HepG2 (cell line): ENCODE measurements around the gene ZSCAN32. TPM values are rescaled to one million over a fixed set of nuclear protein-coding genes. Genes with fewer than 3 reads are reported as not detected.

Experiments
- ATRX ChIP-seq: sonication (generic); formaldehyde crosslinking; IDR thresholded peaks from 2 replicates; pipeline ENCODE4 v1.4.0; 2020; ENCODE audit warnings: missing genetic modification reagents, borderline replicate concordance
- CBX5 ChIP-seq: sonication (generic); formaldehyde crosslinking; IDR thresholded peaks from 2 replicates; pipeline ENCODE4 v1.4.0; 2020; ENCODE audit warnings: missing genetic modification reagents, borderline replicate concordance
- CEBPG ChIP-seq: IDR thresholded peaks from 2 replicates; pipeline ENCODE4 v1.6.1; 2016
- ELF1 ChIP-seq: sonication (generic); formaldehyde crosslinking; IDR thresholded peaks from 2 replicates; pipeline ENCODE4 v1.4.0; 2020; ENCODE audit warnings: missing genetic modification reagents
- GABPA ChIP-seq, 2 experiments: IDR thresholded peaks; 2 replicates each; pipeline ENCODE4 v1.6.1; 2011 to 2016; ENCODE audit warnings: low read depth in 2 of 2, low read length in 1 of 2, missing biosample characterization in 1 of 2, missing genetic modification characterization in 1 of 2
- GABPB1 ChIP-seq: IDR thresholded peaks from 2 replicates; pipeline ENCODE4 v1.6.1; 2016; ENCODE audit warnings: mild to moderate bottlenecking, missing genetic modification reagents, moderate library complexity, missing compliant biosample characterization
- HDAC1 ChIP-seq: sonication (generic); formaldehyde crosslinking; IDR thresholded peaks from 2 replicates; pipeline ENCODE4 v1.5.1; 2020; ENCODE audit warnings: mild to moderate bottlenecking, missing genetic modification reagents
- HOXA7 ChIP-seq: sonication (generic); formaldehyde crosslinking; IDR thresholded peaks from 2 replicates; pipeline ENCODE4 v1.8.1; 2022; ENCODE audit warnings: mild to moderate bottlenecking, missing genetic modification reagents, moderate library complexity
- KMT2A ChIP-seq: sonication (generic); formaldehyde crosslinking; IDR thresholded peaks from 2 replicates; pipeline ENCODE4 v1.4.0; 2020; ENCODE audit warnings: missing genetic modification reagents
- PCBP2 ChIP-seq: fragments of 200-400 bp; formaldehyde crosslinking; optimal IDR thresholded peaks from 2 replicates; pipeline ENCODE3; 2018; ENCODE audit warnings: low read length, low read depth; ENCODE audit not compliant: poor library complexity, severe bottlenecking
- ZNF34 ChIP-seq: sonication (generic); formaldehyde crosslinking; IDR thresholded peaks from 2 replicates; pipeline ENCODE4 v1.4.0; 2020; ENCODE audit warnings: mild to moderate bottlenecking, missing genetic modification reagents, borderline replicate concordance
- ZNF644 ChIP-seq: IDR thresholded peaks from 2 replicates; pipeline ENCODE4 v1.6.1; 2016; ENCODE audit warnings: low read depth
- ZSCAN31 ChIP-seq: sonication (generic); formaldehyde crosslinking; IDR thresholded peaks from 2 replicates; pipeline ENCODE4 v1.5.0; 2020; ENCODE audit warnings: low read depth, mild to moderate bottlenecking, missing genetic modification reagents
- polyA plus RNA-seq, 8 experiments: library from polyadenylated mRNA; depleted of rRNA in 3 of 8; stranded (reverse) in 7 of 8; unstranded in 1 of 8; fragments of >200 nt; fragmentation: Illumina TruSeq in 4 of 8; extraction: Trizol in 4 of 8; gene quantifications; 2 replicates each; pipeline versions ENCODE4 v1.2.1 to v1.2.3, GENCODE V29; 2011 to 2016; ENCODE audit warnings: low read depth in 4 of 8, missing spikeins in 1 of 8, mixed read lengths in 1 of 8; ENCODE audit not compliant: insufficient read depth in 1 of 8
- total RNA-seq, 5 experiments: library from RNA; depleted of rRNA; stranded (reverse); fragments of >200 nt; fragmentation: Illumina TruSeq; extraction: Trizol; gene quantifications; 2 replicates each; pipeline ENCODE4 v1.2.3, GENCODE V29; 2016; ENCODE audit warnings: low read depth in 1 of 5
- TF ChIP-seq, protein P1 (sequence below): sonication (generic); formaldehyde crosslinking; IDR thresholded peaks from 2 replicates; pipeline ENCODE4 v1.4.0; 2020; ENCODE audit warnings: missing genetic modification reagents
- TF ChIP-seq, protein P2 (sequence below): fragments of 450-650 bp; IDR thresholded peaks from 2 replicates; pipeline ENCODE4 v1.6.1; 2017; ENCODE audit warnings: mild to moderate bottlenecking
- TF ChIP-seq, protein P3 (sequence below): sonication (generic); formaldehyde crosslinking; IDR thresholded peaks from 2 replicates; pipeline ENCODE4 v1.4.0; 2020; ENCODE audit warnings: missing genetic modification reagents
- TF ChIP-seq, protein P4 (sequence below): sonication (generic); formaldehyde crosslinking; IDR thresholded peaks from 2 replicates; pipeline ENCODE4 v1.4.0; 2020; ENCODE audit warnings: missing genetic modification reagents
- TF ChIP-seq, protein P5 (sequence below): IDR thresholded peaks from 2 replicates; pipeline ENCODE4 v1.6.1; 2016; ENCODE audit warnings: low read depth, borderline replicate concordance

The ZSCAN32 gene
- total and polyA plus RNA-seq, 2 of the 13 experiments (the other 11 are each of a cell fraction or from before 2014, with no cell fraction given), result 10.7 to 12.8 TPM

DNA sequence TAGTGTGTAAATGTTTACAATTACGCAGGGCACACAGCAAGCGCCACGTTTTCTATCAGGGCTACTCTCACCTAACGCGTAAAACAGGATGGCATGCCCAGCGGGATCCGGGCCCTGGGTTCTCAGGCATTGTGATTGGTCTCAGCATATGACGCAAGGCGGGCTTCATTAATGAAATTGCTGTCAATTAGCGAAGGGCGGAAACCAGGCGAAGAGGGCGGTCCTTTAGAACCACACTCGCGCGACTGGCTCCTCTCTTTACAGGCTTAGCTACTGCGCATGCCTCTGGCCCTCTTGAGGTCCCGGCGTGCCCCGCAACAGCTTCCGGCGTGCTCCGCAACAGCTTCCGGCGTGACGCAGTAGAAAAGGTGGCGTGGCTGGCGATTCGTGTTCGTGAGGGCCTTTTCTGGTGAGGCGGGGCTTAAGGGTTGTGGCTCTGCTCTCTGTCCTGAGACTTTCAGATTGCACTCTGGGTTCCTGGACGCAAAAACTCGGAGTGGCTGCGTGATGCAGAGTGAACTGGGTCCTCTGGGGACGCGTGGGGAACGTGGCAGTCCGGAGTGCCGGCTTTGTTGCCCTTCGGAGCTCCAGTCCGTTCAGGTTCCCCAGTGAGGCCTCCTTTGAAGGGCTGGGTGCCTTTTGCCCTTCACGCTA is 35.9 kb downstream of the ZSCAN32 start (continued):
- TF ChIP-seq, protein P1, sequence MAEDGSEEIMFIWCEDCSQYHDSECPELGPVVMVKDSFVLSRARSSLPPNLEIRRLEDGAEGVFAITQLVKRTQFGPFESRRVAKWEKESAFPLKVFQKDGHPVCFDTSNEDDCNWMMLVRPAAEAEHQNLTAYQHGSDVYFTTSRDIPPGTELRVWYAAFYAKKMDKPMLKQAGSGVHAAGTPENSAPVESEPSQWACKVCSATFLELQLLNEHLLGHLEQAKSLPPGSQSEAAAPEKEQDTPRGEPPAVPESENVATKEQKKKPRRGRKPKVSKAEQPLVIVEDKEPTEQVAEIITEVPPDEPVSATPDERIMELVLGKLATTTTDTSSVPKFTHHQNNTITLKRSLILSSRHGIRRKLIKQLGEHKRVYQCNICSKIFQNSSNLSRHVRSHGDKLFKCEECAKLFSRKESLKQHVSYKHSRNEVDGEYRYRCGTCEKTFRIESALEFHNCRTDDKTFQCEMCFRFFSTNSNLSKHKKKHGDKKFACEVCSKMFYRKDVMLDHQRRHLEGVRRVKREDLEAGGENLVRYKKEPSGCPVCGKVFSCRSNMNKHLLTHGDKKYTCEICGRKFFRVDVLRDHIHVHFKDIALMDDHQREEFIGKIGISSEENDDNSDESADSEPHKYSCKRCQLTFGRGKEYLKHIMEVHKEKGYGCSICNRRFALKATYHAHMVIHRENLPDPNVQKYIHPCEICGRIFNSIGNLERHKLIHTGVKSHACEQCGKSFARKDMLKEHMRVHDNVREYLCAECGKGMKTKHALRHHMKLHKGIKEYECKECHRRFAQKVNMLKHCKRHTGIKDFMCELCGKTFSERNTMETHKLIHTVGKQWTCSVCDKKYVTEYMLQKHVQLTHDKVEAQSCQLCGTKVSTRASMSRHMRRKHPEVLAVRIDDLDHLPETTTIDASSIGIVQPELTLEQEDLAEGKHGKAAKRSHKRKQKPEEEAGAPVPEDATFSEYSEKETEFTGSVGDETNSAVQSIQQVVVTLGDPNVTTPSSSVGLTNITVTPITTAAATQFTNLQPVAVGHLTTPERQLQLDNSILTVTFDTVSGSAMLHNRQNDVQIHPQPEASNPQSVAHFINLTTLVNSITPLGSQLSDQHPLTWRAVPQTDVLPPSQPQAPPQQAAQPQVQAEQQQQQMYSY (CRISPR knock-in tag), result no peak
- TF ChIP-seq, protein P2, sequence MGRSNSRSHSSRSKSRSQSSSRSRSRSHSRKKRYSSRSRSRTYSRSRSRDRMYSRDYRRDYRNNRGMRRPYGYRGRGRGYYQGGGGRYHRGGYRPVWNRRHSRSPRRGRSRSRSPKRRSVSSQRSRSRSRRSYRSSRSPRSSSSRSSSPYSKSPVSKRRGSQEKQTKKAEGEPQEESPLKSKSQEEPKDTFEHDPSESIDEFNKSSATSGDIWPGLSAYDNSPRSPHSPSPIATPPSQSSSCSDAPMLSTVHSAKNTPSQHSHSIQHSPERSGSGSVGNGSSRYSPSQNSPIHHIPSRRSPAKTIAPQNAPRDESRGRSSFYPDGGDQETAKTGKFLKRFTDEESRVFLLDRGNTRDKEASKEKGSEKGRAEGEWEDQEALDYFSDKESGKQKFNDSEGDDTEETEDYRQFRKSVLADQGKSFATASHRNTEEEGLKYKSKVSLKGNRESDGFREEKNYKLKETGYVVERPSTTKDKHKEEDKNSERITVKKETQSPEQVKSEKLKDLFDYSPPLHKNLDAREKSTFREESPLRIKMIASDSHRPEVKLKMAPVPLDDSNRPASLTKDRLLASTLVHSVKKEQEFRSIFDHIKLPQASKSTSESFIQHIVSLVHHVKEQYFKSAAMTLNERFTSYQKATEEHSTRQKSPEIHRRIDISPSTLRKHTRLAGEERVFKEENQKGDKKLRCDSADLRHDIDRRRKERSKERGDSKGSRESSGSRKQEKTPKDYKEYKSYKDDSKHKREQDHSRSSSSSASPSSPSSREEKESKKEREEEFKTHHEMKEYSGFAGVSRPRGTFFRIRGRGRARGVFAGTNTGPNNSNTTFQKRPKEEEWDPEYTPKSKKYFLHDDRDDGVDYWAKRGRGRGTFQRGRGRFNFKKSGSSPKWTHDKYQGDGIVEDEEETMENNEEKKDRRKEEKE, result no peak
- TF ChIP-seq HDAC1 (CRISPR knock-in tag) (peak; percentile 32; the same call in 1 of the 2 replicates), ZSCAN31 (CRISPR knock-in tag) (no peak), ZNF644 (CRISPR knock-in tag) (no peak), ZNF34 (0 out of 2 replicates have a peak, but pooled peaks have one; percentile 14), GABPA (IDR thresholded peaks at IDR 0.05; ENCODE audit: low read depth, low read length) (peak; percentile 88), GABPA (CRISPR knock-in tag; IDR thresholded peaks at IDR 0.05; ENCODE audit: low read depth) (peak; percentile 95), ELF1 (CRISPR knock-in tag) (peak; percentile 59), GABPB1 (peak; percentile 95), CEBPG (peak; percentile 76), ATRX (no peak), PCBP2 (no peak), CBX5 (CRISPR knock-in tag) (no peak), KMT2A (0 out of 2 replicates have a peak, but pooled peaks have one; percentile 29), HOXA7 (CRISPR knock-in tag) (no peak)
- TF ChIP-seq, protein P3, sequence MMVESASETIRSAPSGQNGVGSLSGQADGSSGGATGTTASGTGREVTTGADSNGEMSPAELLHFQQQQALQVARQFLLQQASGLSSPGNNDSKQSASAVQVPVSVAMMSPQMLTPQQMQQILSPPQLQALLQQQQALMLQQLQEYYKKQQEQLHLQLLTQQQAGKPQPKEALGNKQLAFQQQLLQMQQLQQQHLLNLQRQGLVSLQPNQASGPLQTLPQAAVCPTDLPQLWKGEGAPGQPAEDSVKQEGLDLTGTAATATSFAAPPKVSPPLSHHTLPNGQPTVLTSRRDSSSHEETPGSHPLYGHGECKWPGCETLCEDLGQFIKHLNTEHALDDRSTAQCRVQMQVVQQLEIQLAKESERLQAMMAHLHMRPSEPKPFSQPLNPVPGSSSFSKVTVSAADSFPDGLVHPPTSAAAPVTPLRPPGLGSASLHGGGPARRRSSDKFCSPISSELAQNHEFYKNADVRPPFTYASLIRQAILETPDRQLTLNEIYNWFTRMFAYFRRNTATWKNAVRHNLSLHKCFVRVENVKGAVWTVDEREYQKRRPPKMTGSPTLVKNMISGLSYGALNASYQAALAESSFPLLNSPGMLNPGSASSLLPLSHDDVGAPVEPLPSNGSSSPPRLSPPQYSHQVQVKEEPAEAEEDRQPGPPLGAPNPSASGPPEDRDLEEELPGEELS, result no peak; the same call in 1 of the 2 replicates
- TF ChIP-seq, protein P4, sequence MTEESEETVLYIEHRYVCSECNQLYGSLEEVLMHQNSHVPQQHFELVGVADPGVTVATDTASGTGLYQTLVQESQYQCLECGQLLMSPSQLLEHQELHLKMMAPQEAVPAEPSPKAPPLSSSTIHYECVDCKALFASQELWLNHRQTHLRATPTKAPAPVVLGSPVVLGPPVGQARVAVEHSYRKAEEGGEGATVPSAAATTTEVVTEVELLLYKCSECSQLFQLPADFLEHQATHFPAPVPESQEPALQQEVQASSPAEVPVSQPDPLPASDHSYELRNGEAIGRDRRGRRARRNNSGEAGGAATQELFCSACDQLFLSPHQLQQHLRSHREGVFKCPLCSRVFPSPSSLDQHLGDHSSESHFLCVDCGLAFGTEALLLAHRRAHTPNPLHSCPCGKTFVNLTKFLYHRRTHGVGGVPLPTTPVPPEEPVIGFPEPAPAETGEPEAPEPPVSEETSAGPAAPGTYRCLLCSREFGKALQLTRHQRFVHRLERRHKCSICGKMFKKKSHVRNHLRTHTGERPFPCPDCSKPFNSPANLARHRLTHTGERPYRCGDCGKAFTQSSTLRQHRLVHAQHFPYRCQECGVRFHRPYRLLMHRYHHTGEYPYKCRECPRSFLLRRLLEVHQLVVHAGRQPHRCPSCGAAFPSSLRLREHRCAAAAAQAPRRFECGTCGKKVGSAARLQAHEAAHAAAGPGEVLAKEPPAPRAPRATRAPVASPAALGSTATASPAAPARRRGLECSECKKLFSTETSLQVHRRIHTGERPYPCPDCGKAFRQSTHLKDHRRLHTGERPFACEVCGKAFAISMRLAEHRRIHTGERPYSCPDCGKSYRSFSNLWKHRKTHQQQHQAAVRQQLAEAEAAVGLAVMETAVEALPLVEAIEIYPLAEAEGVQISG (CRISPR knock-in tag), result peak; percentile 93
- TF ChIP-seq, protein P5, sequence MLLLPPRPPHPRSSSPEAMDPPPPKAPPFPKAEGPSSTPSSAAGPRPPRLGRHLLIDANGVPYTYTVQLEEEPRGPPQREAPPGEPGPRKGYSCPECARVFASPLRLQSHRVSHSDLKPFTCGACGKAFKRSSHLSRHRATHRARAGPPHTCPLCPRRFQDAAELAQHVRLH (CRISPR knock-in tag), result no peak
